Loucy (cell line): ENCODE data around the gene PDYN.

Experiments
- H2AFZ ChIP-seq: fragments of 200-600 bp; sonication (generic); 2 replicates; pipeline ENCODE4 v1.6.0; 2016; ENCODE audit warnings: antibody characterized with exemption, mild to moderate bottlenecking, low read length, moderate library complexity
- H3F3A ChIP-seq: fragments of 200-600 bp; 2 replicates; pipeline ENCODE4 v1.6.0; 2016; ENCODE audit warnings: antibody characterized with exemption, low read depth, mild to moderate bottlenecking
- H3K27me3 ChIP-seq: fragments of 200-600 bp; sonication (generic); 2 replicates; pipeline ENCODE4 v1.6.1; 2014; ENCODE audit warnings: low read length, mild to moderate bottlenecking; ENCODE audit not compliant: insufficient read depth, poor library complexity, severe bottlenecking
- H3K36me3 ChIP-seq: fragments of 200-600 bp; sonication (generic); 2 replicates; pipeline ENCODE4 v1.6.1; 2016; ENCODE audit warnings: low read length; ENCODE audit not compliant: insufficient read depth
- H3K4me1 ChIP-seq: fragments of 200-600 bp; sonication (generic); 2 replicates; pipeline ENCODE4 v1.5.1; 2014; ENCODE audit warnings: low read length, mild to moderate bottlenecking; ENCODE audit not compliant: insufficient read depth, poor library complexity, severe bottlenecking
- H3K4me2 ChIP-seq: fragments of 200-600 bp; sonication (generic); 2 replicates; pipeline ENCODE4 v1.6.0; 2014; ENCODE audit warnings: antibody characterized with exemption, low read length, low read depth, mild to moderate bottlenecking; ENCODE audit not compliant: poor library complexity, severe bottlenecking
- H3K4me3 ChIP-seq: fragments of 200-600 bp; sonication (generic); 2 replicates; pipeline ENCODE4 v1.5.1; 2014; ENCODE audit warnings: low read length, mild to moderate bottlenecking, mixed read lengths; ENCODE audit not compliant: poor library complexity, severe bottlenecking
- H3K79me2 ChIP-seq: fragments of 200-600 bp; sonication (generic); 2 replicates; pipeline ENCODE4 v1.6.1; 2014; ENCODE audit warnings: low read length; ENCODE audit not compliant: insufficient read depth
- H3K9ac ChIP-seq: fragments of 200-600 bp; sonication (generic); 2 replicates; pipeline ENCODE4 v1.6.0; 2014; ENCODE audit warnings: mild to moderate bottlenecking, low read depth, low read length, moderate library complexity; ENCODE audit not compliant: poor library complexity, severe bottlenecking
- H3K9me2 ChIP-seq: fragments of 200-600 bp; sonication (generic); replicated peaks from 2 replicates; pipeline ENCODE4 v1.6.1; 2016; ENCODE audit warnings: low read depth, low read length, mixed read lengths
- H3K9me3 ChIP-seq: fragments of 200-600 bp; sonication (generic); 2 replicates; pipeline ENCODE4 v1.6.1; 2014; ENCODE audit warnings: mild to moderate bottlenecking, antibody characterized with exemption, low read length, low read depth; ENCODE audit not compliant: insufficient read depth
- H4K20me1 ChIP-seq: fragments of 200-600 bp; sonication (generic); 2 replicates; pipeline ENCODE4 v1.6.0; 2014; ENCODE audit warnings: antibody characterized with exemption, low read length, mild to moderate bottlenecking; ENCODE audit not compliant: insufficient read depth, poor library complexity, severe bottlenecking
- EZH2phosphoT487 ChIP-seq: fragments of 200-600 bp; IDR thresholded peaks from 2 replicates; pipeline ENCODE4 v1.6.1; 2018; ENCODE audit warnings: antibody characterized with exemption, mild to moderate bottlenecking, moderate library complexity, borderline replicate concordance
- TF ChIP-seq, protein P1 (sequence below): fragments of 200-600 bp; sonication (generic); conservative IDR thresholded peaks from 2 replicates; pipeline ENCODE4 v1.5.1; 2014; ENCODE audit warnings: mild to moderate bottlenecking, antibody characterized with exemption, low read length

Gene PDYN

DNA sequence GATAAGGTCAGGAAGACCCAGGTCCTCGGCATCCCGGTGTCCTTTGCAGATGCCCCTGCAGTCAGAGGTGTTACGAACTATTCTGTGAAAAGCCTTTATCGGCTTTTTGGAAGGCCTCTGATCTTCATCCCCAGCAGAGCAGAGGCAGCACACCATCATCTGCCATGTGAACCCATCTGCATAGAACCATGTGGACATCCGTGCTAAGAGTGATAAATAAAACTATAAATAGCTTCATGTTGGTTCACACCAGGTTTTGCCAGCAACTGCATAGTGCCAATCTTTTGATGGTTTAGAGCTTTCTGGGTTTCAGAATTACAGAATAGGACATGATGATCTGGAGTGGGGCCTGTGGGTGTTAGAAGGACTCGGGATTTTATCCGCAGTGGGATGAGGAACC, 65.1 kb downstream of the PDYN start:
- Histone ChIP-seq H3K36me3 (no peaks in the 10 kb centered on the region), H3K4me1 (no peaks in the 10 kb centered on the region), H3K27me3 (no peaks in the 10 kb centered on the region), H4K20me1 (no peaks in the 10 kb centered on the region), H3K9me3 (no peaks in the 10 kb centered on the region), H3K4me2 (no peak overlapping the region), H2AFZ (no peak overlapping the region), H3K9me2 (no peaks in the 10 kb centered on the region), H3F3A (no peaks in the 10 kb centered on the region), H3K79me2 (no peaks in the 10 kb centered on the region), H3K9ac (no peak overlapping the region), H3K4me3 (no peak overlapping the region)
- TF ChIP-seq EZH2phosphoT487, result no peak
- TF ChIP-seq, protein P1, sequence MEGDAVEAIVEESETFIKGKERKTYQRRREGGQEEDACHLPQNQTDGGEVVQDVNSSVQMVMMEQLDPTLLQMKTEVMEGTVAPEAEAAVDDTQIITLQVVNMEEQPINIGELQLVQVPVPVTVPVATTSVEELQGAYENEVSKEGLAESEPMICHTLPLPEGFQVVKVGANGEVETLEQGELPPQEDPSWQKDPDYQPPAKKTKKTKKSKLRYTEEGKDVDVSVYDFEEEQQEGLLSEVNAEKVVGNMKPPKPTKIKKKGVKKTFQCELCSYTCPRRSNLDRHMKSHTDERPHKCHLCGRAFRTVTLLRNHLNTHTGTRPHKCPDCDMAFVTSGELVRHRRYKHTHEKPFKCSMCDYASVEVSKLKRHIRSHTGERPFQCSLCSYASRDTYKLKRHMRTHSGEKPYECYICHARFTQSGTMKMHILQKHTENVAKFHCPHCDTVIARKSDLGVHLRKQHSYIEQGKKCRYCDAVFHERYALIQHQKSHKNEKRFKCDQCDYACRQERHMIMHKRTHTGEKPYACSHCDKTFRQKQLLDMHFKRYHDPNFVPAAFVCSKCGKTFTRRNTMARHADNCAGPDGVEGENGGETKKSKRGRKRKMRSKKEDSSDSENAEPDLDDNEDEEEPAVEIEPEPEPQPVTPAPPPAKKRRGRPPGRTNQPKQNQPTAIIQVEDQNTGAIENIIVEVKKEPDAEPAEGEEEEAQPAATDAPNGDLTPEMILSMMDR, result no peak
